ENCODE measurements around the gene CACNG7. TPM values are rescaled to one million over a fixed set of nuclear protein-coding genes. Genes with fewer than 3 reads are reported as not detected.
A peak's percentile ranks its signal among the peaks of the same experiment; 100 is the strongest.

The CACNG7 gene
- total RNA-seq, 2 donors from 2014 or later: not detected

DNA sequence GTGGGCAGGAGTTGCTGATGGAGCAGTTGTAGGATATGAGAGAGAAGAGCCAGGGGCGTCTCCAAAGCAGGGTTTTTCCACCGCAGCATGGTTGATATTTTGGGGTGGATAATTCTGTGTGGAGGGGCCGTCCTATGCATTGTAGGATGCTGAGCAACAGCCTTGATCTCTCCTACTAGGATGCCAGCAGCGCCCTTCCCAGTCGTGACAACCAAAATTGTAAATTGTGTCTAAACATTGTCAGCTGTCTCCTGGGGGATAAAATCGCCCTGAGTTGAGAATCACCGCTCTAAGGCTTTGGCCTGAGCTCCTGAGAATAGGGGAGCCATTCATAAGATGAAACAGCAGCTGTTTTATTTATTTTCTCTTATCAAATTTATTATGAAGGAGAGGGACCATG, 57.9 kb downstream of the CACNG7 start:
- intact Hi-C loops (cut with DNase I, micrococcal nuclease): no loop called here
- ATAC-seq: no peak
- no peak for DNase-seq

DNA sequence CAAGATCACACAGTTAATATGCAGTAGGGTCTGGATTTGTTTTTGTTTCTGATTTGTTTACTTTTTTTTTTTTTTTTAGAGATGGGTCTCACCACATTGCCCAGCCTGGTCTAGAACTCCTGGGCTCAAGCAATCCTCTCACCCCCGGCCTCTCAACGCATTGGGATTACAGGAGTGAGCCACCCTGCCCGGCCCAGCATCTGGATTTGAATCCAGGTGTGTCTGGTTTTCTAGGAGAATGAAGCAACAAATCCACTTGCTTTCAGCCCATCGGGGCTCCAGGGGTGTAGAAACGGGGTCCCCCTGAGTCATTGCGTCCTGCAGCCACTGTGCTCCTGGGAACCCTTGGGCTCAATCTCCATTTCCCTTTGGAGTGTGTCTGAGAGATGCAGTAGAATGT, 60.3 kb downstream of the CACNG7 start:
- intact Hi-C loops (cut with DNase I, micrococcal nuclease): no loop called here
- ATAC-seq: no peak
- no peak for DNase-seq

DNA sequence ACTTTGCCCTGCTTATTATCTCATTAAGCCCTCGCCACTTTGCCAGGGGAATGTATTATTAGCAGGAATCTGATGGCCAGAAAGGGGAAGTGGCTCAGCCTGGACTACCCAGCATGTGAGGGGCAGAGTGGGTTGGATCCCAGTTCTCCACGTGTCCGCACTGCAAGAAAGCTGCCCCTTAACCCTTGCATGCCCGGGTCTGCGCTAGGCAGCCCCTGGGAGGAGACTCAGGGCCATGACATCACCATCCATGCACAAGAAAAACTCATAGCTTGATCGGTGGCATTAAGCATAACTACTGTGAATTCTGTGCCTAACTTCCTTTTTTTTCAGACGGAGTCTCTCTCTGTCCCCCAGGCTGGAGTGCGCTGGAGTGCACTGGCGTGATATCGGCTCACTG, 62.6 kb downstream of the CACNG7 start:
- intact Hi-C loops (cut with DNase I, micrococcal nuclease): no loop called here
- ATAC-seq: no peak
- DNase-seq: no peak

DNA sequence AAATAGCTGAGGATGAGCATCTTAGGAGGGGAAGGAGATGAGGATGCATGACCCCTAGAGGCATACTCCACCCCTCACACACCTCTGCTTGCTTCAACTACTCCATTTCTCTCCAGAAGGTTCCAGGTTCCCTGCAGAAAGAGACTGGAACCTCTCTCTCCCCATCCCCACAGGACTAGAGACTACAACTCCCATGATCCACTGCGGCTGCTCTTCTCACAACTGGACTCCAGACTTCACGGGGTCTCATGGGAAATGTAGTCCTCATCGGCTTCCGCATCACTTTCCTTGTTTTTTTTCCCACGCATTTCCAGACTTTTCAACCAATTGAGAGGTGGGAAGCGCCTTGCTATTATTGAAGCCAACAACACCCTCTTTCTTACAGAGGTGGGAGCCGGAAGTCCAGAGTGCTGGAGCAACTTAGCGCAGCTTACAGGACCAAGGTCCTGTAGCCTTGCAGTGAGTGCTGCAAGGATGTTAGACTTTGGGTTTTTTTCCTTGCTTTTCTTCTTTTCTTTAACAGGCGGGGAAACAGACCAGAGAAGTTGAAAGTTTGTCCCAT, 68.4 kb downstream of the CACNG7 start:
- intact Hi-C loops (cut with DNase I, micrococcal nuclease): no loop called here
- ATAC-seq: peak; percentile 60
- DNase-seq: peak; percentile 71 to 80

DNA sequence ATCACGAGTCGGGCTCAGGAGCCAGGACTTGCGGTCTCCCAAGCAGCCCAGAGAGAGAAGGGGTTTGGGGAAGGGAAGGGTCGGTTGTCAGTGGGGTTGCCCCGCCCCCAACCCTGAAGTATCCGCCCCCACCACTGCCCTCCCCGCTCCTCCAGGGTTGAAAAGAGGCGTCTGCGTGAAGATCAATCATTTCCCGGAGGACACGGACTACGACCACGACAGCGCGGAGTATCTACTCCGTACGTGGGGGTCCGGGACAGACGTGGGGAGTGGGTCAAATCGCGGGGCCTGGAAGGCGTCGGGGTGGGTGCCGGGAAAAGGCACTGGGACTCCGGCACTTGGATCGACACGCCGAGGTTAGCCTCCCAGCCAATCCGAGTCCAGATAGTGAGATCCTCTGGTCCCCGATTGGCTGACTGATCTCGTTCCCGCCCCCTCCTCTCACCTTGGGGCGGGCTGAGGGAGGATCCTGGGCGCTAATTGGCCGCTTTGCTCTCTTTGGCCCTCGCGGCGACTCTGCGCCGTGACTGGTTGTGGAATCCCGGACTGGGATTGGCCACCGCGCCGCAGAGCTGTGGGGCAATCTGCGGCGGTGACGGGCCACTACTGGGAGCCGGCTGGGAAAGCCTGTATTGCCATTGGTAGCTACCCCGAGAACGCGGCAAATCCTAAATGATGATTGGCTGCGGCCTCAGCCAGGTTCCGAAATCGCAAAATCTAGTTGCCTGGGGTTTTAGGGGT, 69.1 kb downstream of the CACNG7 start:
- ATAC-seq: no peak
- DNase-seq: no peak
- intact Hi-C loops (cut with DNase I, micrococcal nuclease): no loop called here

GRCh38 chr19:53978975-53979801, 70.1 kb downstream of the CACNG7 start:
- ATAC-seq: no peak
- intact Hi-C loops (cut with DNase I, micrococcal nuclease): no loop called here
- DNase-seq: no peak

DNA sequence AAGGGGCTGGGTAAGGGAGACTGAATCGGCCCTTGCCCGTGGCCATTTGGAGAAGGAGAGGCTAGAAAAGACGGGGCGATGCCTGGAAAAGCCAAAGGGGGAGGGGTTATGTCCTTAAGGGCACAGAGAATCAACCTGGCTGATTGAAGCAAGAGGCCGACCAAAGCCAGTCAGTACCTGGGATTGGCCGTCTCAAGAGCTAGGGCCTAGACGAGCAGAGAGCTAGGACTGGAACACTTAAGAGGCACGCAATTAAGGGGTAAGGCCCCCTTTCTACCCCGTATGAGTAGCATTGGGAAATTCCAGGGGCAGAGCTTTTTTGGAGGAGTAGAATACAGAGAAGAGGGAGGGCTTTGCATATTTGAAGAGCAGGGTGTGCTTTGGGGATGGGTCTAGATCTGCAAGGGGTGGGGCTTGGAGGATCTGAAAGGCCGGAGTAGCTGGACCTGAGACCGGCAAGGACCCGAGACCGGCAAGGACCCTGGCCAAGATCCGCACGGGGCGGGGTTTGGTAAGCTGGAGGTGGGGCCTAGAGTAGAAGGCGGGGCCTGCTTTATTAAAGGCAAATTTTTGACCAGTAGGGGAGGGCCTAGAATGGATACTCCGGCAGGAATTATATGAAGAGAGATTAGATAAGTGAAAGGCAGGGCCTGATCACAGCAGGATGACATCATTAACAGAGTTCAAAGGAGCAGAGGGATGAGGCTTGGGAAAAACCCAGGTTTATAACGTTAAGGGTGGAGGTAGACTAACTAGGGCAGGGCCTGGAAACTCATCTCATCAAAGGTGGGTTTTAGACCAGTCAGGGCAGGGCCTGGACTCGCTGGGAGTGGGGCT, 71.7 kb downstream of the CACNG7 start:
- DNase-seq: peak in 1 of 2 donors; percentile 34
- intact Hi-C loops (cut with DNase I, micrococcal nuclease): no loop called here
- peak; percentile 78 for ATAC-seq

DNA sequence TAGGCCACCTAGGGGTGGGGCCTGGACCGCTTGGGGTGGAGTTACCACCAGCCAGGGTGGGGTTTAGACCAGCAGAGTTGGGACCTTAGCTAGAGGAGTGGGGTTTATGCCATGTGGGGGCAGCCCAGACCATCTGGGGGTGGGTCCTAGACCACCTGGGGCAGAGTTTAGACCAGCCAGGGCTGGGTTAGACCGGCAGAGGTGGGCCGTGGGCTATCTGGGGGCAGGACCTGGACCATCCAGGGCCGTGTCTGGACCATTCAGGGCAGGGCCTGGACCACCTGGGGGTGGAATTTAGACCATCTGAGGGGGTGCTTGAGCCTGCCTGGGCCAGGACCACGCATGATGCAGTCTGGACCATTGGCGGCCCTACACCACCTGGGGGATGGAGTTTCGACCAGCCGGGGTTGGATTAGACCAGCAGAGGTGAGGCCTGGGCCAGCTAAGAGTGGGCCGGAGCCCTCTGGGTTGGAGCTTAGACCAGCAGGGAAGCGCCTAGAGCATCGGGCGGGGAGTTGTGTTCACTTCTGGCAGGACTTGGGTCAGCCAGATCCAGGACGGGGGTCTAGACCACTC, 72.4 kb downstream of the CACNG7 start:
- DNase-seq (no peak), ATAC-seq (no peak)
- intact Hi-C loops (cut with DNase I, micrococcal nuclease): no loop called here

DNA sequence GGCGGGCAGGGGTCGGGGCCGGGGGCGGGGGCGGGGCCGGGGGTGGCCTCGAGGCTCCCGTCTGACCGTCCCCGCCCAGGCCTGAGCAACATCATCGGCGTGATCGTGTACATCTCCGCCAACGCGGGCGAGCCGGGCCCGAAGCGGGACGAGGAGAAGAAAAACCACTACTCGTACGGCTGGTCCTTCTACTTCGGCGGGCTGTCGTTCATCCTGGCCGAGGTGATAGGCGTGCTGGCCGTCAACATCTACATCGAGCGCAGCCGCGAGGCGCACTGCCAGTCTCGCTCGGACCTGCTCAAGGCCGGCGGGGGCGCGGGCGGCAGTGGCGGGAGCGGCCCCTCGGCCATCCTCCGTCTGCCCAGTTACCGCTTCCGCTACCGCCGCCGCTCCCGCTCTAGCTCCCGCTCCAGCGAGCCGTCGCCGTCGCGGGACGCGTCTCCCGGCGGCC, 72.9 kb downstream of the CACNG7 start:
- intact Hi-C loops (cut with DNase I, micrococcal nuclease): no loop called here
- no peak for DNase-seq
- no peak for ATAC-seq

DNA sequence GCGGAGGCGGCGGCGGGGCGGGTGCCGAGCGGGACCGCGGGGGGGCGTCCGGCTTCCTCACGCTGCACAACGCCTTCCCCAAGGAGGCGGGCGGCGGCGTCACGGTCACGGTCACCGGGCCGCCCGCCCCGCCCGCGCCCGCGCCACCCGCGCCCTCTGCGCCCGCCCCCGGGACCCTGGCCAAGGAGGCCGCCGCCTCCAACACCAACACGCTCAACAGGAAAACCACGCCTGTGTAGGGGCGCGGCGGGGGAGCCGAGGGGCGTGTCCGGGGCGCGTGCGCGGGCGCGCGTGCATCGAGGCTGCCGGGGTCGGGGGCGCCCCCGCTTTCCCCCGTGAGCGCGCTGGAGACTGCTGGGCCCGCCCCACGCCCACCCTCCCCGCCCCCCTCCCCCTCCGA, 73.5 kb downstream of the CACNG7 start:
- intact Hi-C loops (cut with DNase I, micrococcal nuclease): no loop called here
- ATAC-seq (peak; percentile 42), DNase-seq (peak in 1 of 2 donors; percentile 50)

- ATAC-seq (no peak), DNase-seq (no peak)
- intact Hi-C loops (cut with DNase I, micrococcal nuclease): no loop called here
Observed at GRCh38 chr19:53983457-53984289, 74.6 kb downstream of the CACNG7 start.

- intact Hi-C loops (cut with DNase I, micrococcal nuclease): no loop called here
Observed at GRCh38 chr19:53985863-53986262, 76.8 kb downstream of the CACNG7 start.

GRCh38 chr19:53988981-53989380, 79.9 kb downstream of the CACNG7 start:
- intact Hi-C loops (cut with DNase I, micrococcal nuclease): no loop called here
- DNase-seq (no peak), ATAC-seq (no peak)

More at GRCh38 chr19:53985863-53986262, 76.8 kb downstream of the CACNG7 start:
- DNase-seq: no peak
- no peak for ATAC-seq

GRCh38 chr19:53989600-53990533, 80.8 kb downstream of the CACNG7 start:
- no peak for ATAC-seq
- DNase-seq: no peak
- intact Hi-C loops (cut with DNase I, micrococcal nuclease): no loop called here

DNA sequence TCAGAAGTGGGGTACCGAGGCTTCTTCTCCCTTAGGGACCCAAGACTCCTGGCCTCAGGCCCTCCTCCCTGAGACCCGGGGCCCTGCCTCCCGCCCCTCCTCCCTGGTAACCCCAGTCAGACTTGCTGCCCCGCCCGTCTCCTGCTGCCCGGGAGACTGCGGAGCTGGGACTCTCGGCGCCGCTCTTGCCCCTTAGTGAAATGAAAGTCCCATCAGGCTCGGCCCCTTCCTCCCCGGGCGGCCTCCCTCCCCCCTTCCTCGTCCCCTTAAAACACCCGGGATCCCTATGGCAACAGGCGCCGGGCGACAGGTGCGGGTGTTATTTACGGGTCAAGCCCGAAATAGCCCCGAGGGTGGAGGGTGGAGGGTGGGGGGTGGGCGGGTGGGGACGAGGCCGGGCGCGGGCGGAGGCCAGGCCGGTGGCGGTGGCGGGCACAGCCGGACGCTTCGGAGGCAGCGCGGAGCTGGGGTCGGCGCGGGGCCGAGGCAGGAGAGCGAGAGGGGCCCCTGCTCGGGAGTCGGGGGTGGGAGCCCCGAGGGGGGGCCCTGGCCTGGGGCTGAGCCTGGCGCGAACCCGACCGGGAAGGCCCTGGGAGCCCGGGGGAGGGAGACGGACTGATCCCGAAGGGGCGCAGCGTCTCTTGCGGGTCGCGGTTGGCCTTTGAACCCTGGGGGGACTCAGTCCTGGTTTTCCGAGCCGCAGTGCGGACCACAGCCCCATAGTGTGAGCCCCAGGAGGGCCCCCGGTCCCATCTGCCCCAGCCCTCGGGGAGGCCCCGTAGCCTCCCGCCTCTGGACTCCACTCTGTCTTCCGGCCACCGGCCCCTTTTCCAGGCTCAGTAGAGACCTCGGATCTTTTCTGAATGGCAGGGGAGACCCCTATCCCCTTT, 82.4 kb downstream of the CACNG7 start, which contains the start of gene CACNG6:
Gene CACNG6 (plus strand): TSS at position 414 of the 890 bp plus-strand sequence. CDS start 1,241 bp downstream, outside the sequence.
- DNase-seq (no peak), ATAC-seq (no peak)
- intact Hi-C loops (cut with DNase I, micrococcal nuclease): no loop called here

GRCh38 chr19:53992211-53992610, 83.1 kb downstream of the CACNG7 start:
- ATAC-seq (no peak), DNase-seq (no peak)
- intact Hi-C loops (cut with DNase I, micrococcal nuclease): no loop called here
